Measurements from ENCODE around the gene NDUFA13.

DNA sequence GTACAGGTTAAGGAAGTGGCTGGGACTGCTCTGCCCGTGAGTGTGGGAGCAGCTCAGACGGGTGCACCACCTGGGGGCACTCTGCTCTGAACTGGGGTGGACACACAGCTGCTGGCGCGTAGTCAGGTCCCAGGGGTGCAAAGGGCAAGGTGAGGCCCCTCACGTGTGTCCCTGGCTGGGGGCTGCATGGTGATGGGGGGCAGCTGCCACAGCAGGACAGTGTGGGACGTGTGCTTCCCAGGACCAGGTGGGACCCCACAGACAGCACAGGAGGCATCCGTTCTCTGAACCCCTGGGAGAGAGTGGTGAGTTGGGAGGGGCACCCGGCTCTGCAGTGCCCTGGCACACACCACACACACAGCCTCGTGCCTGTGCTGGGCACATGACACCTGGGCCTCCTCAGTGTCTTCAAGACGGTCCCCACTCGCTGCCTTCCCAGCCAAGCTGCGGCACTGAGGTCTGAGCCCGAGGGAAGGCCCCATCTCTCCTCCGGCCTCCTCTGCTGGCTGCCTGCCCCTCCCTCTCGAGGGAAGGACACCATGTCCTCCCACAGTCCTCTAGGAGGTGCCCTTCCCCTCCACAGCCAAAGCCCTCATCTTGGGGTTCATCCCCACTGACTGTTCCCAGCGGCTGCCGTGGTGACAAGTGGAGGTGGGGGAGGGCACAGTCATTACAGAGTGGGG is 46.8 kb downstream of the NDUFA13 start:
- TF ChIP-seq, protein P1, sequence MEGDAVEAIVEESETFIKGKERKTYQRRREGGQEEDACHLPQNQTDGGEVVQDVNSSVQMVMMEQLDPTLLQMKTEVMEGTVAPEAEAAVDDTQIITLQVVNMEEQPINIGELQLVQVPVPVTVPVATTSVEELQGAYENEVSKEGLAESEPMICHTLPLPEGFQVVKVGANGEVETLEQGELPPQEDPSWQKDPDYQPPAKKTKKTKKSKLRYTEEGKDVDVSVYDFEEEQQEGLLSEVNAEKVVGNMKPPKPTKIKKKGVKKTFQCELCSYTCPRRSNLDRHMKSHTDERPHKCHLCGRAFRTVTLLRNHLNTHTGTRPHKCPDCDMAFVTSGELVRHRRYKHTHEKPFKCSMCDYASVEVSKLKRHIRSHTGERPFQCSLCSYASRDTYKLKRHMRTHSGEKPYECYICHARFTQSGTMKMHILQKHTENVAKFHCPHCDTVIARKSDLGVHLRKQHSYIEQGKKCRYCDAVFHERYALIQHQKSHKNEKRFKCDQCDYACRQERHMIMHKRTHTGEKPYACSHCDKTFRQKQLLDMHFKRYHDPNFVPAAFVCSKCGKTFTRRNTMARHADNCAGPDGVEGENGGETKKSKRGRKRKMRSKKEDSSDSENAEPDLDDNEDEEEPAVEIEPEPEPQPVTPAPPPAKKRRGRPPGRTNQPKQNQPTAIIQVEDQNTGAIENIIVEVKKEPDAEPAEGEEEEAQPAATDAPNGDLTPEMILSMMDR (IDR thresholded peaks at IDR 0.05), result no peak
- TF ChIP-seq POLR2A (IDR thresholded peaks at IDR 0.05), result no peak

Data from heart left ventricle (tissue), 13 donors.